ENCODE measurements around the gene KIAA1328.
A peak's percentile ranks its signal among the peaks of the same experiment; 100 is the strongest.

Gene KIAA1328

DNA sequence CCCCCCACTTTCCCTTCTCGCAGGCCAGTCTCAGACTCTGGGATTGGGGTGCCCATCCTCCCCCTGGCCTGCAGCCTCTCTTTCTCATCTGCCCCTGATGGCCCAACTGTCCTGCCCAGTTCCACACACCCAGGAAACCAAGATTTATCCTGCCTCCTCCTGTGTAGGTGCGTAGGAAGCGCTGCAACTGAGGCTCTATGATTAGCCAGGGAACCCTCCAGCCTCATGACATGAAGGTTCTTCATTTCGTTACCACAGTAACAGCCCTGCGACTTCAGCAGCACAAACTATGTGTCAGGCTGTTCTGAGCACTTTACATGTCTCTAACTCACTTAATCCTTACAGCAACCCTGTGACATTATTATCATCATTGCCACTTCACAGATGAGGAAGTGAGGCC lies 430.8 kb downstream of the KIAA1328 start:
- DNase-seq: no peak

DNA sequence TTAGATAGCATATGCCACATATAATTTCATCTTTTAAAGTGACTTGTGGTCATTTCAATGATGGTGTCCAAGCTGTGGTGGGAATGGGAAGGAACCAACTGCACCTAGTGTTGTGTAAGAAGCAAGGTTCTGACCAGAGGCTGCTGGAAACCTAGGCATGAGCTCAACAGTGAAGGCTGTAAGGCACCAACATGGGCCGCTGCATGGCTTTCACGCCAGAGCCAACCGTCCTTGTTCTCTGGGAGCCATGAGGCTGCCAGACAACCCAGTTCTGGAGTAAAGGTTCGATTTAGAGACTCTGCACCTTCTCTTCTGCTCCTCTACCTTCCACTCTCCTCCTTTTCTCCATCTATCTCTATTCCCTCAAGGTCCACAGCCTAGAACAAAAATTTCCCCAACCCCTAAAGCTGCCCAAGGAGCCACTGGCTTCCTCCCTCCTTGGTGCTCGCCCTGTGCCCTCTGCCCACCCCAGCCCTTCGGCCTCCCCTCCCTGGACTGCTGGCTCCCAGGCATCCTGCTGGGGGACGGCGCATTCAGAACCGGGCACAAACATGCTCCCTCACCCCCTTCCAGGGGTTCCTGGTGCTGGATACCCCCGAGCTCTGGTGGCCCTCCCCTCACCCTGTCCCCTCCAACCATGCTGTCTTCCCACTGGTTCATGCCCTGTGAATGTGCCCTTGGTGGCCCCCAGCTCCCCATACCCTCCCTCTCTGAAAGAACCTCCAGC lies 431.6 kb downstream of the KIAA1328 start:
- no peak for DNase-seq

DNA sequence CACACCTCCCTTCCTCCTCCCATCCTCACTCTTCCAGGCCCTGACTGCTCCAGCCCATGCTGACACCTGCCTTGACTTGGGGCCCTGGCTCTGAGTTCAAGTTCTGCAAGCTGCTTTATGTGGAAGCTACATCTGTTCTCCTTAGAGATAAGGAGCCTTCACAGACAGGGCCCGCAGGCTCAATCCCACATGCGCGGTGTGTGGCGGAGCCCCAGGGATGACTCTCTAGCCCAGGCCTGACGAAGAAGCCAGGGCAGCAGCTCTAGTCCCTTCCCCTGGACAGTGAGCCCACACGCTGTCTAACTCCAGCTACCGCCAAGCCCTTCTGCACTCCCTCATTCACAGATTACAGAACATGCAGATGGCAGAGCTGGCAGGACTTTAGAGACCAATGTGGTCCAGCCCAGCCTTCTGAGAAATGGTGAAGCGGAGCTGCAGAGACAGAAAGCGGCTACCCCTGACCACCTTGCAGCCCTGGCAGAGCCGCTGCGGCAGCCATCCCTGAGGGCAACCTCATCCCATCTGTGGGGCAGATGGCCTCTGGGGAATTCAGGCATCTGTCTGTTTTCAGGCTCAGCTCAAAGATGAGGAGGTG lies 432.4 kb downstream of the KIAA1328 start:
- no peak for DNase-seq

DNA sequence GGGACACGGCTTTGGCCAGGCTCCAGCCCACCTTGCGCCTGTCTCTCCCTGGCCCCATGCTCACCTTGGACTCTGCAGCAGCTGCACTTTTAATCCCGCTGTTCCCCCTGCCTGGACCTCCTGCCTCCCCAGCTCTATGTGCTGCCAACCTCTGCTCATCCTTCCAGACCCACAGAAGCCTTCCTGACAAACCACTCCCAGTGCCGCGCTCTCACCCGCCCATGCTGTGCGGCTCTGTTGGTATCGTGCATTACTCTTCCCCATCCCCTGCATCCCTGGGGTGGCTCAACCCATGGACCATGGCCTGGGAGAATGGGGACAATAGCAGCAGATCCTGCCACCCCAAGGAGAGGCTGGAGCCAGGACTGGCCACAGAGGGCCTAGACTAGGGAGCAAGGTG lies 433.1 kb downstream of the KIAA1328 start:
- no peak for DNase-seq

- no peak for DNase-seq
Observed at GRCh38 chr18:37264956-37265355, 436.0 kb downstream of the KIAA1328 start.

DNA sequence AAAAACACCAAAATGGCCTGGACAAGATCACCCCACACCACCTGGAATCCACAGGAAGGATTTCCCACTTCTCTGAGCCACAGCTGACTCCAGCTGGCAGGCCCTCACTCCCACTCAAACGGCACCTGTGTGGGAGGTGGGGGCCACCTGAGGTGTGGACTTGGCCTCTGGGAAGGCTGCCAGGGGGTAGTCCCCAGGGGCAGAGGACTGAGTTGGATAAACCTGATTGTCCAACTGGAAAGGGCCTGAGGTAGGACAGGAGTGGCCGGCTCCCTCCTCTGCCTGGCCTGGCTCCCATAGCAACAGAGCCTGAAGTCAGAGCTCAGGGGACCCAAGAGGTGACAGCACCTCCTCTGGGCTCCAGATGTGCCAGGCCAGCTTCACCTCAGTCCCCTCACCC lies 436.5 kb downstream of the KIAA1328 start:
- no peak for DNase-seq

GRCh38 chr18:37266290-37266689 lies 437.4 kb downstream of the KIAA1328 start:
- DNase-seq: no peak

- DNase-seq: peak in 1 of 2 donors; percentile 6
Observed at GRCh38 chr18:37270038-37270665, 441.2 kb downstream of the KIAA1328 start.

DNA sequence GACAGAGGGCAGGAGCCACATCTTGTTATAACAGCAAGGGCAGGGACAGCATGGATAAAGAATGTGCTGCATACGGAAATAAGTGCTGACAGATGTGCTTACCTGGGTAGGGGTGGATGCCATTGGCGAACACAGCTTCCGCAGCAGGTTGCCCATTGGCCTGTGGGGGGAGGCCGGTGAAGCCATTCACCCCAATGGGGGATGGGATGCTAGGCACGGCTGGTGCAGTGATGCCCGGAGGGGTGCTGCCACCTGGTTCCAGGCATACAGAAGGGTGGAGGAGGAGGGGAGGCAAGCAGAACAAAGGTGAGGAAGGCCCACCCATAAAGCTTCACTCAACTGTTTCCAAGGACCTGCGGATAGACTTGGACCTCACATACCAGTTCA lies 441.7 kb downstream of the KIAA1328 start:
- DNase-seq: no peak

DNA sequence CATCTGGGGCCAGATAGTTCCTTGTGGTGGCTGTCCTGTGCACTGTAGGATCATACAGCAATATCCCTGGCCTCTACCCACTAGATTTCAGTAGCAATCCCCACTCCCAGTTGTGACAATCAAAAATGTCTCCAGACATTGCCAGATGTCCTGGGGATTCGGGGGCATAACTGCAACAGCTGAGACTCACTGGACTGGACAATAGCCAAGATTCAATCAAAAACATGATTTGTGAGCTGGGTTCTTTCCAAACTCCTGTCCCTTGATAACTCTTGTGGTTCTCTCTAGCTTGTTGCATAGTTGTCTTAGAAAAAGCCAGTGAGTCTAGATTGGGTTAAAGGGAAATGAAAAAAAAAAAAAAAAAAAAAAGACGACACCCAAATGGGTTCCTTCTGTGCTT lies 443.3 kb downstream of the KIAA1328 start:
- DNase-seq: no peak

DNA sequence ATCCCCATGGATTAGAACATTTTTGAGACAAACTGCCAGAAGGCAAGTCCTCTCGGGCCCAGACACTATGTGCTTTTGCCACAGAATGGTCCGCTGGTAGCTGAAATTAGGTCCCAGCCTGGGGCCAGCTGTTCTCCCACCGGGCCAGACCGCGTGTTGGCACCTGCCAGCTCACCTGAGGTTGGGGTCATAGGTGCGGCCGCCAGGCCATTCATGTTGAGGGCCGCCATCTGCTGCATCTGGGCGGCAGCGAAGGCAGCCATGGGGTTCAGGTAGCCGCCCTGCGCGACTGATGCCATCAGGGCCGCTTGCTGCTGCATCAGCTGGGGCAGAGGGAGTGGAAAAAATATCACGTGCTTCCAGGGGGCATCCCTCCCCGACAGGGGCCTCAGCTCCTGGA lies 443.9 kb downstream of the KIAA1328 start:
- DNase-seq: no peak

GRCh38 chr18:37274309-37275236 lies 445.6 kb downstream of the KIAA1328 start:
- DNase-seq: no peak

DNA sequence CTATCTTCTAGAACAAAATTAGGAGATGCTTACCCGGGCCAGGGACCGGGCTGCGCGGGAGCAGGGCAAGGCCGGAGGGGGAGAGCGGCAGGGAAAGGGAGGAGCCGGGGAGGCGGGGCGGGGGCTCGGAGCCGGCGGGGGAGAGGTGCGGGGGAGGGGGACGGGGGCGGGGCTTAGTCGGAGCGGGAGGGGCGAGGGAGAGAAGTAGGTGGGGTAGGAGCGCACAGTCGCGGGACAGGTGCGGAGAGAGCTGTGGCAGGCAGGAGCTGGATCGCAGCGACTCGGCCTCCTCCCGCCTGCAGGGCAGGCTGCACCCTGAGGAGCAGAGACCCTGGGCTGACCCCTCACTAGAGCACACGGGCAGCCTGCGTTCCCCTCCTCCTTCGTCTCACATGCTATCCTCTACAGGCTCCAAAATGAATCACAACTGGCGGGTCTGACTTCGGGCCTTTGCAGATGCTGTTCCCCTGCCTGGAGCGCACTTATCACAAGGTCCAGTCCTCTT lies 446.4 kb downstream of the KIAA1328 start:
- no peak for DNase-seq

DNA sequence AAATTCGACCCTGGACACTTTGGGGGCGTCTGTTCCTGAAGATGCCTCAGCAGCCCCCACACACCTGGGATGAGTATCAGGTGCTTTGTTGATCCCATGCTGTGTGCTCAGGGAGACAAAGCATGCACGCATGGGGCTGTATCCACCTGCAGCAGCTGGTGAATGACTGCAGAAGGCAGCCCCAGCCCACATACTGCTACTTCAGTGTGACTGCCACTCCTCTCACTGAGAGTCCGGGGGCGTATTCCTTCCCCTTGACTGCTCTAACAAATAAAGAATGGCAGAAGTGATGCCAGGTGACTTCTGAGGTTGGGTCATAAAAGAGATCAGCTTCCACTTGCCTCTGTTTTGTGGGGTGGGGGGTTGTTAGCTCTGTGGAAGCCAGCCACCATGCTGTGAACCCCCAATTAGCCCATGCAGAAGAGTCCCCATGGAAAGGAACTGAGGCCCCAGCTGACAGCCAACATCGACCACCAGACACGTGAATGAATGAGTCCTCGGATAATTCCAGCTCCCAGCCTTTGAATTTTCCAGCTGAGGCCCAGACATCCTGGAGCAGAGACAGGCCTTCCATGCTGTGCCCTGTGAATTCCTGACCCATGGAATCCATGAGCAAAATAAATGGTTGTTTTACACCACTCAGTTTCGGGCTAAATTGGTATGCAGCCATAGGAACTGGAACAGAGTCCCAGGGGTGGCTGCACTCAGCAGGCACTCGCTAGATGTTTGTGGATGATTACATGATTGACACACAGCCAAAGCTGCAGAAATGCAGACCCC lies 447.4 kb downstream of the KIAA1328 start:
- DNase-seq: no peak

GRCh38 chr18:37277804-37278203 lies 448.9 kb downstream of the KIAA1328 start:
- DNase-seq: no peak
